Endothelial cell of umbilical vein (primary cell): Measurements from ENCODE around the gene PARD3B. TPM values are rescaled to one million over a fixed set of nuclear protein-coding genes. Genes with fewer than 3 reads are reported as not detected.

Experiments used
- BruUV-seq: library from RNA; stranded (reverse); fragments of 400-500 nt; replicated peaks from 2 replicates; lab custom pipeline; 2021; lab: Mats Ljungman, UMichigan
- CTCF ChIA-PET: fragments of 300-600, 350-600 bp; sonication (Branson Sonifier 250); formaldehyde crosslinking; loops from one replicate; lab custom pipeline; 2021; ENCODE audit warnings: antibody characterized with exemption, inconsistent platforms; lab: Charles Lee
- POLR2A ChIA-PET: fragments of 300-600, 350-600 bp; sonication (Branson Sonifier 250); formaldehyde crosslinking; loops from one replicate; lab custom pipeline; 2021; ENCODE audit warnings: antibody characterized with exemption, inconsistent platforms; lab: Charles Lee
- DNase-seq: peaks from one replicate; pipeline ENCODE4 v3.0.0-alpha.2; 2011; ENCODE audit warnings: low read depth, low spot score
- FAIRE-seq: peaks from 2 replicates; lab custom pipeline; 2011; peaks lifted over from hg19 to GRCh38; lab: Jason Lieb, UNC
- H2AFZ ChIP-seq: 2 replicates; pipeline ENCODE4 v1.6.0; 2012; ENCODE audit warnings: low read depth, low read length, control low read depth, inconsistent platforms
- H3K27ac ChIP-seq: 2 replicates; pipeline ENCODE4 v1.5.1; 2011; ENCODE audit warnings: low read depth, mild to moderate bottlenecking, control low read depth, low read length, moderate library complexity; ENCODE audit not compliant: insufficient read depth
- H3K27me3 ChIP-seq, 2 experiments: 2 replicates each; pipeline versions ENCODE4 v1.6.0 to v1.6.1; 2011; ENCODE audit warnings: low read length in 2 of 2, mixed read lengths in 1 of 2; ENCODE audit not compliant: control insufficient read depth in 2 of 2, insufficient read depth in 2 of 2
- H3K36me3 ChIP-seq, 2 experiments: 2 replicates in 1 of 2; 3 replicates in 1 of 2; pipeline ENCODE4 v1.5.1; 2011; ENCODE audit warnings: low read length in 2 of 2, mild to moderate bottlenecking in 1 of 2, moderate library complexity in 1 of 2; ENCODE audit not compliant: control insufficient read depth in 2 of 2, insufficient read depth in 2 of 2; ENCODE audit errors: extremely low read depth in 1 of 2
- H3K4me1 ChIP-seq: 3 replicates; pipeline ENCODE4 v1.5.1; 2011; ENCODE audit warnings: mild to moderate bottlenecking, low read length; ENCODE audit not compliant: control insufficient read depth, insufficient read depth; ENCODE audit errors: extremely low read depth
- H3K4me2 ChIP-seq: 2 replicates; pipeline ENCODE4 v1.6.1; 2011; ENCODE audit warnings: low read length, control low read depth, mixed read lengths; ENCODE audit not compliant: insufficient read depth
- H3K4me3 ChIP-seq, 3 experiments: fragments of 200-600 bp in 1 of 3; sonication (generic), shearing (Covaris generic) in 1 of 3; replicated peaks in 1 of 3; 2 replicates each; pipeline ENCODE4 v1.5.1; 2011 to 2016; ENCODE audit warnings: control low read depth in 3 of 3, low read length in 3 of 3, mild to moderate bottlenecking in 2 of 3, inconsistent platforms in 1 of 3, low read depth in 1 of 3, moderate library complexity in 1 of 3; ENCODE audit not compliant: insufficient read depth in 1 of 3
- H3K79me2 ChIP-seq: 2 replicates; pipeline ENCODE4 v1.6.0; 2012; ENCODE audit warnings: low read length, inconsistent platforms; ENCODE audit not compliant: control insufficient read depth, insufficient read depth
- H3K9ac ChIP-seq: replicated peaks from 2 replicates; pipeline ENCODE3; 2011; ENCODE audit warnings: low read length, control low read depth; ENCODE audit not compliant: insufficient read depth; ENCODE audit errors: extremely low read depth
- H3K9me1 ChIP-seq: replicated peaks from 3 replicates; pipeline ENCODE4 v1.6.0; 2011; ENCODE audit warnings: mild to moderate bottlenecking, low read length; ENCODE audit not compliant: control insufficient read depth, insufficient read depth; ENCODE audit errors: extremely low read depth
- H3K9me3 ChIP-seq: replicated peaks from 2 replicates; pipeline ENCODE4 v1.5.1; 2012; ENCODE audit warnings: low read length, inconsistent platforms; ENCODE audit not compliant: control insufficient read depth, insufficient read depth
- H4K20me1 ChIP-seq: replicated peaks from 2 replicates; pipeline ENCODE3; 2011; ENCODE audit warnings: mild to moderate bottlenecking, low read length; ENCODE audit not compliant: control insufficient read depth, insufficient read depth; ENCODE audit errors: extremely low read depth
- EZH2 ChIP-seq: IDR thresholded peaks from 2 replicates; pipeline ENCODE4 v1.6.1; 2012; ENCODE audit warnings: borderline replicate concordance, low read depth, mild to moderate bottlenecking, moderate library complexity, low read length, inconsistent platforms; ENCODE audit not compliant: severe bottlenecking
- FOS ChIP-seq: IDR thresholded peaks from 2 replicates; pipeline ENCODE4 v1.6.1; 2011; ENCODE audit warnings: mild to moderate bottlenecking, low read length, moderate library complexity, borderline replicate concordance; ENCODE audit not compliant: insufficient read depth
- GATA2 ChIP-seq: IDR thresholded peaks from 2 replicates; pipeline ENCODE4 v1.7.0; 2011; ENCODE audit warnings: low read depth, mild to moderate bottlenecking, moderate library complexity, mixed read lengths, low read length; ENCODE audit not compliant: insufficient read length, insufficient read depth
- JUN ChIP-seq: IDR thresholded peaks from 2 replicates; pipeline ENCODE4 v1.6.1; 2011; ENCODE audit warnings: borderline replicate concordance, low read depth; ENCODE audit not compliant: insufficient read length, insufficient read depth
- MYC ChIP-seq: IDR thresholded peaks from one replicate; pipeline ENCODE4 v1.6.1; 2011; ENCODE audit warnings: mild to moderate bottlenecking, low read depth, low read length
- POLR2A ChIP-seq: IDR thresholded peaks from 2 replicates; pipeline ENCODE4 v1.6.1; 2012; ENCODE audit warnings: low read depth, mild to moderate bottlenecking, control low read depth, low read length
- POLR2AphosphoS5 ChIP-seq: IDR thresholded peaks from 2 replicates; pipeline ENCODE4 v1.6.1; 2012; ENCODE audit warnings: low read depth, mild to moderate bottlenecking, control low read depth, low read length, moderate library complexity; ENCODE audit not compliant: insufficient read depth
- dilution Hi-C: fragments of 300-500 bp; cut with MboI; formaldehyde crosslinking; loops from one replicate; pipeline ENCODE4 v1.15.0; 2019; ENCODE audit warnings: low sequenced_read_pairs; ENCODE audit not compliant: extremely low pct_ligation_motif_present
- intact Hi-C: fragments of 100-400 bp; cut with micrococcal nuclease; formaldehyde crosslinking; loops from one replicate; pipeline ENCODE4 v1.10.0; 2022
- polyA plus RNA-seq, 4 experiments: library from polyadenylated mRNA; depleted of rRNA in 3 of 4; stranded (reverse) in 3 of 4; unstranded in 1 of 4; fragments of >200 nt; gene quantifications; 2 replicates each; pipeline versions ENCODE4 v1.2.1 to v1.2.3, GENCODE V29; 2011 to 2012; ENCODE audit warnings: missing spikeins in 1 of 4
- total RNA-seq: library from RNA; stranded (reverse); gene quantifications from 2 replicates; pipeline ENCODE4 v1.2.3, GENCODE V29; 2021
- TF ChIP-seq, protein P1 (sequence below): IDR thresholded peaks from 2 replicates; pipeline ENCODE4 v1.6.1; 2011; ENCODE audit not compliant: insufficient read depth, insufficient read length
- TF ChIP-seq, protein P2 (sequence below), 2 donors: IDR thresholded peaks; 1 replicate in 1 of 2; 2 replicates in 1 of 2; pipeline ENCODE4 v1.5.1; 2011; ENCODE audit warnings: low read length in 2 of 2, mild to moderate bottlenecking in 2 of 2, moderate library complexity in 2 of 2, control low read depth in 1 of 2, inconsistent platforms in 1 of 2, low read depth in 1 of 2; ENCODE audit not compliant: insufficient read depth in 1 of 2; ENCODE audit errors: extremely low read depth in 1 of 2

PARD3B gene
- total and polyA plus RNA-seq, 2 donors (not counting 3 experiments of a cell fraction or from before 2014, with no cell fraction given): 2.2 to 30.9 TPM

- ChIA-PET CTCF (interaction anchor here (1.1 to 1.7 kb wide), 3 partner anchors 14 to 995 kb away, joined by 4 to 5 read pairs (median 4); no protein-coding TSS in a partner anchor), POLR2A (no interaction called here)
- DNase-seq (no peak), FAIRE-seq (no peak)
- no peak for TF ChIP-seq FOS
- TF ChIP-seq JUN: no peak
- no peak for TF ChIP-seq POLR2A
- TF ChIP-seq, protein P1, sequence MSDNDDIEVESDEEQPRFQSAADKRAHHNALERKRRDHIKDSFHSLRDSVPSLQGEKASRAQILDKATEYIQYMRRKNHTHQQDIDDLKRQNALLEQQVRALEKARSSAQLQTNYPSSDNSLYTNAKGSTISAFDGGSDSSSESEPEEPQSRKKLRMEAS: no peak
- TF ChIP-seq, protein P2, sequence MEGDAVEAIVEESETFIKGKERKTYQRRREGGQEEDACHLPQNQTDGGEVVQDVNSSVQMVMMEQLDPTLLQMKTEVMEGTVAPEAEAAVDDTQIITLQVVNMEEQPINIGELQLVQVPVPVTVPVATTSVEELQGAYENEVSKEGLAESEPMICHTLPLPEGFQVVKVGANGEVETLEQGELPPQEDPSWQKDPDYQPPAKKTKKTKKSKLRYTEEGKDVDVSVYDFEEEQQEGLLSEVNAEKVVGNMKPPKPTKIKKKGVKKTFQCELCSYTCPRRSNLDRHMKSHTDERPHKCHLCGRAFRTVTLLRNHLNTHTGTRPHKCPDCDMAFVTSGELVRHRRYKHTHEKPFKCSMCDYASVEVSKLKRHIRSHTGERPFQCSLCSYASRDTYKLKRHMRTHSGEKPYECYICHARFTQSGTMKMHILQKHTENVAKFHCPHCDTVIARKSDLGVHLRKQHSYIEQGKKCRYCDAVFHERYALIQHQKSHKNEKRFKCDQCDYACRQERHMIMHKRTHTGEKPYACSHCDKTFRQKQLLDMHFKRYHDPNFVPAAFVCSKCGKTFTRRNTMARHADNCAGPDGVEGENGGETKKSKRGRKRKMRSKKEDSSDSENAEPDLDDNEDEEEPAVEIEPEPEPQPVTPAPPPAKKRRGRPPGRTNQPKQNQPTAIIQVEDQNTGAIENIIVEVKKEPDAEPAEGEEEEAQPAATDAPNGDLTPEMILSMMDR (IDR thresholded peaks at IDR 0.05; ENCODE audit: extremely low read depth in 1 of 2, insufficient read depth in 1 of 2, low read depth in 1 of 2, low read length in 2 of 2): no peak
- no peak for TF ChIP-seq POLR2AphosphoS5
- no peak for TF ChIP-seq EZH2
- TF ChIP-seq MYC: no peak
- no peak for TF ChIP-seq GATA2
- Histone ChIP-seq H3K4me2 (no peak overlapping the region), H3K9me1 (no peaks in the 10 kb centered on the region), H3K4me1 (no peaks in the 10 kb centered on the region), H4K20me1 (no peaks in the 10 kb centered on the region), H2AFZ (no peak overlapping the region), H3K4me3 (no peak overlapping the region), H3K79me2 (no peaks in the 10 kb centered on the region), H3K9ac (no peak overlapping the region), H3K36me3 (no peaks in the 10 kb centered on the region), H3K9me3 (no peaks in the 10 kb centered on the region), H3K27ac (no peak overlapping the region), H3K27me3 (no peaks in the 10 kb centered on the region)
- intact Hi-C loops (no loop called here), dilution Hi-C loops (no loop called here)
- no TSS peak for BruUV-seq
These were observed 386.3 kb downstream of the PARD3B start for GRCh38 chr2:204931562-204931961.
